ENCODE measurements around the gene MACO1.

- TF ChIP-seq CTCF (conservative IDR thresholded peaks at IDR 0.05): no peak
- TF ChIP-seq EZH2 (IDR thresholded peaks at IDR 0.05; ENCODE audit: low read depth): no peak
Measured at GRCh38 chr1:25482211-25482610, 51.5 kb downstream of the MACO1 start.

Data from PC-9 (cell line).